ENCODE data around the gene ICA1. TPM values are rescaled to one million over a fixed set of nuclear protein-coding genes. Genes with fewer than 3 reads are reported as not detected.

ICA1 gene
- total and polyA plus RNA-seq, 10 donors, result 9.6 to 45.7 (median 27.0) TPM

GRCh38 chr7:8142477-8142876 lies 119.5 kb downstream of the ICA1 start:
- H3K4me1 ChIP-seq, result peaks cover 0 to 21% (median 7%) of the 10 kb centered on the region in 6 donors
- H3K27ac ChIP-seq, result peak overlapping the region in 2 of 8 donors; percentile 52 to 55
- intact Hi-C loops (cut with DNase I; ENCODE audit: low total_unique reads), result no loop called here
- no peaks in the 10 kb centered on the region for H3K9me3 ChIP-seq
- no peaks in the 10 kb centered on the region for H3K27me3 ChIP-seq (replicated peaks in 1 of 7)
- no peak for DNase-seq
- TF ChIP-seq POLR2A (IDR thresholded peaks at IDR 0.05) (no peak), POLR2AphosphoS5 (IDR thresholded peaks at IDR 0.05) (no peak)
- TF ChIP-seq, protein P1, sequence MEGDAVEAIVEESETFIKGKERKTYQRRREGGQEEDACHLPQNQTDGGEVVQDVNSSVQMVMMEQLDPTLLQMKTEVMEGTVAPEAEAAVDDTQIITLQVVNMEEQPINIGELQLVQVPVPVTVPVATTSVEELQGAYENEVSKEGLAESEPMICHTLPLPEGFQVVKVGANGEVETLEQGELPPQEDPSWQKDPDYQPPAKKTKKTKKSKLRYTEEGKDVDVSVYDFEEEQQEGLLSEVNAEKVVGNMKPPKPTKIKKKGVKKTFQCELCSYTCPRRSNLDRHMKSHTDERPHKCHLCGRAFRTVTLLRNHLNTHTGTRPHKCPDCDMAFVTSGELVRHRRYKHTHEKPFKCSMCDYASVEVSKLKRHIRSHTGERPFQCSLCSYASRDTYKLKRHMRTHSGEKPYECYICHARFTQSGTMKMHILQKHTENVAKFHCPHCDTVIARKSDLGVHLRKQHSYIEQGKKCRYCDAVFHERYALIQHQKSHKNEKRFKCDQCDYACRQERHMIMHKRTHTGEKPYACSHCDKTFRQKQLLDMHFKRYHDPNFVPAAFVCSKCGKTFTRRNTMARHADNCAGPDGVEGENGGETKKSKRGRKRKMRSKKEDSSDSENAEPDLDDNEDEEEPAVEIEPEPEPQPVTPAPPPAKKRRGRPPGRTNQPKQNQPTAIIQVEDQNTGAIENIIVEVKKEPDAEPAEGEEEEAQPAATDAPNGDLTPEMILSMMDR (IDR thresholded peaks at IDR 0.05 in 8 of 11, conservative IDR thresholded peaks at IDR 0.05 in 3 of 11), result no peak
- peaks cover 0 to 19% (median 0%) of the 10 kb centered on the region in 6 donors for H3K36me3 ChIP-seq
- 91 to 98% (median 94%) methylated on average over 2 of the region's 2 CpGs for WGBS, 5 donors
- H3K4me3 ChIP-seq, result no peak overlapping the region

GRCh38 chr7:8141070-8141469 lies 120.9 kb downstream of the ICA1 start:
- no peak for DNase-seq
- Histone ChIP-seq H3K36me3 (peaks cover 0 to 19% (median 0%) of the 10 kb centered on the region in 6 donors), H3K27ac (peak overlapping the region in 3 of 8 donors; percentile 0 to 60 (median 15)), H3K4me3 (no peak overlapping the region), H3K27me3 (replicated peaks in 1 of 7) (no peaks in the 10 kb centered on the region), H3K4me1 (peaks cover 0 to 14% (median 7%) of the 10 kb centered on the region in 6 donors), H3K9me3 (no peaks in the 10 kb centered on the region)
- no peak for TF ChIP-seq POLR2A (IDR thresholded peaks at IDR 0.05)
- TF ChIP-seq, protein P1 (IDR thresholded peaks at IDR 0.05 in 8 of 11, conservative IDR thresholded peaks at IDR 0.05 in 3 of 11), result no peak
- TF ChIP-seq POLR2AphosphoS5 (IDR thresholded peaks at IDR 0.05), result no peak
- intact Hi-C loops (cut with DNase I; ENCODE audit: low total_unique reads), result no loop called here
- 88 to 97% (median 94%) methylated on average over 4 of the region's 4 CpGs for WGBS, 5 donors

- H3K27me3 ChIP-seq (replicated peaks in 1 of 7), result no peaks in the 10 kb centered on the region
- no peak overlapping the region for H3K4me3 ChIP-seq
- H3K9me3 ChIP-seq, result no peaks in the 10 kb centered on the region
- H3K4me1 ChIP-seq, result peaks cover 0 to 37% (median 23%) of the 10 kb centered on the region in 6 donors
- TF ChIP-seq POLR2A (IDR thresholded peaks at IDR 0.05) (no peak), POLR2AphosphoS5 (IDR thresholded peaks at IDR 0.05) (no peak)
- TF ChIP-seq, protein P1 (IDR thresholded peaks at IDR 0.05 in 8 of 11, conservative IDR thresholded peaks at IDR 0.05 in 3 of 11), result no peak
- no peak overlapping the region for H3K27ac ChIP-seq
- DNase-seq, result no peak
- 94 to 97% (median 95%) methylated on average over 12 of the region's 12 CpGs for WGBS, 5 donors
- intact Hi-C loops (cut with DNase I; ENCODE audit: low total_unique reads), result no loop called here
- H3K36me3 ChIP-seq, result peaks cover 0 to 13% (median 0%) of the 10 kb centered on the region in 6 donors
These were observed 125.8 kb downstream of the ICA1 start for GRCh38 chr7:8136051-8136730.

DNA sequence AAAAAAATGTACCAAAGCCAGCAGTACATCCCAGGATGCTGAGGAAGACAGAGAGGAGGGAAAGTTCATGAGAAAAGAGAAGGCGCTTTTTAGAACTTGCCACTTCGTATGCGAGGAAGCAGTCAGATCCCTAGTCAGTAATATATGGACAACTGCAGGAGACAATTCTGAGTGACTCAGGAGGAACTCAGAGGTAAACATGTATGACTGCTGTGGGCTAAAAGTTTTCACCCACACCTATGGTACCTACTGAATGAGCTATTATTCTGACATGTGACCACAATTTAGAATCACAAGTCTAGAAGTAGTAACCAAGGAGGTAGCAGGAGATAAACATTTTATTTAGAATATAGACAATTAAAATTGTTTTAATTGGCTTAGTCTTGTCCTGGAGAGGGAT lies 126.5 kb downstream of the ICA1 start:
- TF ChIP-seq, protein P1 (IDR thresholded peaks at IDR 0.05 in 8 of 11, conservative IDR thresholded peaks at IDR 0.05 in 3 of 11), result no peak
- TF ChIP-seq POLR2AphosphoS5 (IDR thresholded peaks at IDR 0.05) (no peak), POLR2A (IDR thresholded peaks at IDR 0.05) (no peak)
- intact Hi-C loops (cut with DNase I; ENCODE audit: low total_unique reads), result no loop called here
- DNase-seq, result no peak
- peaks cover 0 to 45% (median 23%) of the 10 kb centered on the region in 6 donors for H3K4me1 ChIP-seq
- no peak overlapping the region for H3K4me3 ChIP-seq
- no peaks in the 10 kb centered on the region for H3K9me3 ChIP-seq
- no peaks in the 10 kb centered on the region for H3K27me3 ChIP-seq (replicated peaks in 1 of 7)
- H3K36me3 ChIP-seq, result peaks cover 0 to 5% (median 0%) of the 10 kb centered on the region in 6 donors
- 90 to 99% (median 96%) methylated on average over 3 of the region's 3 CpGs for WGBS, 5 donors
- H3K27ac ChIP-seq, result peak overlapping the region in 1 of 8 donors; percentile 73

Measured in spleen (tissue), 11 donors.